ENCODE measurements around the gene ANTXR2. TPM values are rescaled to one million over a fixed set of nuclear protein-coding genes. Genes with fewer than 3 reads are reported as not detected.
"Not testable (repeated sequence)": the region's sequence is repeated elsewhere in the genome, so short reads cannot be mapped to it uniquely, and the experiment has no call there.

ANTXR2 gene
- 10 to 100 TPM; 10.3 to 21.9 (median 14.8) TPM for total RNA-seq
- polyA plus RNA-seq = 1 to 10 TPM; 3.3 to 7.7 (median 5.4) TPM
- long read RNA-seq, donor 1, full-length matches to known transcripts = 12 of 12 reads
- long read RNA-seq, donor 1, partial matches to known transcripts = 0 of 12 reads
- long read RNA-seq, donor 1, other reads (novel, unspliced or antisense) = 0 of 12 reads
- long read RNA-seq, donor 2, full-length matches to known transcripts = 17 of 28 reads
- long read RNA-seq, donor 2, partial matches to known transcripts = 3 of 28 reads
- long read RNA-seq, donor 2, other reads (novel, unspliced or antisense) = 8 of 28 reads

GRCh38 chr4:80072744-80073472 is at the start of gene ANTXR2:
ANTXR2 (minus strand) TSS chr4:80073229; CDS start chr4:80072560, 669 bp downstream.
- 1 to 3% (median 1%) methylated on average over 35 to 52 of the region's 52 CpGs for WGBS, 3 donors
- Histone ChIP-seq H3K36me3 (ENCODE audit: insufficient read depth in 1 of 2, low read depth in 1 of 2) (peaks cover 0 to 9% of the 10 kb centered on the region in 2 donors), H3K4me3 (peak within 1 kb of the TSS; percentile 90), H3K4me1 (peaks cover 7% of the 10 kb centered on the region), H3K9me3 (no peaks in the 10 kb centered on the region), H3K27ac (peak within 1 kb of the TSS; percentile 82), H3K27me3 (ENCODE audit: insufficient read depth in 3 of 3, low read length in 2 of 3) (no peaks in the 10 kb centered on the region)
- ATAC-seq (peak; percentile 91 to 96 (median 95)), DNase-seq (peak; percentile 94 to 95)
- intact Hi-C loops (cut with DNase I) = no loop called here
- no peak for TF ChIP-seq CTCF (IDR thresholded peaks at IDR 0.05)

- ATAC-seq; intact Hi-C loops (cut with DNase I): not testable (repeated sequence)
- 88 to 90% (median 88%) methylated on average over 3 of the region's 3 CpGs for WGBS, 3 donors
These were observed 48.8 kb upstream of the ANTXR2 start for GRCh38 chr4:80121815-80122214.

GRCh38 chr4:80119620-80120019 is 46.6 kb upstream of the ANTXR2 start:
- H3K9me3 ChIP-seq; H3K36me3 ChIP-seq (ENCODE audit: insufficient read depth in 1 of 2, low read depth in 1 of 2); H3K27me3 ChIP-seq (ENCODE audit: insufficient read depth in 3 of 3, low read length in 2 of 3); ATAC-seq; H3K4me1 ChIP-seq; DNase-seq; H3K27ac ChIP-seq; intact Hi-C loops (cut with DNase I); H3K4me3 ChIP-seq: not testable (repeated sequence)
- WGBS, 3 donors = 81 to 90% (median 86%) methylated on average over 3 of the region's 3 CpGs

More at GRCh38 chr4:80121815-80122214, 48.8 kb upstream of the ANTXR2 start:
- H3K4me3 ChIP-seq; H3K9me3 ChIP-seq; H3K36me3 ChIP-seq (ENCODE audit: insufficient read depth in 1 of 2, low read depth in 1 of 2); H3K4me1 ChIP-seq; DNase-seq; H3K27me3 ChIP-seq (ENCODE audit: insufficient read depth in 3 of 3, low read length in 2 of 3); H3K27ac ChIP-seq: not testable (repeated sequence)

- Histone ChIP-seq H3K36me3 (ENCODE audit: insufficient read depth in 1 of 2, low read depth in 1 of 2) (no peaks in the 10 kb centered on the region), H3K4me3 (no peak overlapping the region), H3K4me1 (no peaks in the 10 kb centered on the region), H3K27ac (no peak overlapping the region), H3K9me3 (no peaks in the 10 kb centered on the region), H3K27me3 (ENCODE audit: insufficient read depth in 3 of 3, low read length in 2 of 3) (no peaks in the 10 kb centered on the region)
- 57 to 66% (median 62%) methylated on average over 1 of the region's 1 CpG for WGBS, 3 donors
- no peak for DNase-seq
- TF ChIP-seq CTCF (IDR thresholded peaks at IDR 0.05) = no peak
- no peak for ATAC-seq
- intact Hi-C loops (cut with DNase I) = no loop called here
These were observed 43.5 kb upstream of the ANTXR2 start for GRCh38 chr4:80116516-80116915.

GRCh38 chr4:80115368-80116181 is 42.5 kb upstream of the ANTXR2 start:
- WGBS, 3 donors = 90 to 96% (median 95%) methylated on average over 8 of the region's 8 CpGs
- no peak for ATAC-seq
- no peaks in the 10 kb centered on the region for H3K9me3 ChIP-seq
- intact Hi-C loops (cut with DNase I) = no loop called here
- H3K27me3 ChIP-seq (ENCODE audit: insufficient read depth in 3 of 3, low read length in 2 of 3) = no peaks in the 10 kb centered on the region
- H3K36me3 ChIP-seq (ENCODE audit: insufficient read depth in 1 of 2, low read depth in 1 of 2) = no peaks in the 10 kb centered on the region
- H3K4me1 ChIP-seq = no peaks in the 10 kb centered on the region
- no peak overlapping the region for H3K27ac ChIP-seq
- no peak for DNase-seq
- no peak overlapping the region for H3K4me3 ChIP-seq
- no peak for TF ChIP-seq CTCF (IDR thresholded peaks at IDR 0.05)
